GF-D8 (cell line): Measurements from ENCODE around the gene RNGTT.

Source experiments
- DNase-seq: peaks from one replicate; lab custom pipeline; 2025; lab: John Stamatoyannopoulos, UW

The RNGTT gene

DNA sequence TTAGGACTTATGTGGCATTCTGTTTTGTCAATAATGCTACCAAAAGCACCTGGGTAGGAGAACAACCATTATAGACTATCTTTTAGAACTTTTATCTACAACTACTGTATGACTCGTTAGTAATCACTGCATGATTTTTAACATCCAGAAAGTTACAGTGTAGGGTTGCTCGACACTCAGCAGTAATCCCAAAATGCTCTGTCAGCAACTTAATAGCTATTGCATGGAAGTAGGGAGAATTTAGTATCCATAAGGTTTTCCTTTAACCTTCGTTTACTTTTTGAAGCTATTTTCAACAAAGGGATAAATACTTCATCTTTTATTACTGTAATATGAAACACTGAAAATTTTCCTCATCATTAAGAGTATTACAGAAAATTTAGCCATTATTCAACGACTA lies 309.5 kb downstream of the RNGTT start:
- no peak for DNase-seq

GRCh38 chr6:88651400-88651799 lies 312.0 kb downstream of the RNGTT start:
- DNase-seq: no peak

- no peak for DNase-seq
These were observed 312.4 kb downstream of the RNGTT start for GRCh38 chr6:88650979-88651378.

DNA sequence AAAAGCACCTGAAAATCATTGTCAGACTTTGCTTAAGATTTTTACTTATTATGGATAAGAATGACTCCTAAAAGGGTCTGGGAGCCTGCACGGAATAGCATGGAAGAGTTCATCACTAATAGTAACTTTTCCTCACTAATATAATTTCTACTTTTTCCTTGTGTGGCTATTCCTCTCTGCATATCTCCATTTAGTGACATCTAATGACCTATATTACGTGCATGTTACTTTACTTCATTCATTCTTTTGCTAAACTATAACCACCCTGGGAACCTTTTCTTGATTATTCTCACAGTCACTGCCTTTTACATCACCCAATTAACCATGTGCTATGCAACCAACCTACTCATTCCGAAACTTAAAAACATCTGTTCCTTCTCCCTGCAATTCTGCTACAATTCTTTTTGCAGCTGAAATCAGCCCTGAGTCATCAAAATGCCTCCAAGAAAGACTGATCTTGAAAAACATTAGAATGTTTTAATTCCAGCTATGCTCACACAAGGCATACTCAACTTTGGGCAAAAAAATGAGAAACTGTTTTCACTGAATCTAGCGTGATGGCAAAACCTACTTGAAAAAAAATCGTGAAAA lies 313.3 kb downstream of the RNGTT start:
- no peak for DNase-seq

DNA sequence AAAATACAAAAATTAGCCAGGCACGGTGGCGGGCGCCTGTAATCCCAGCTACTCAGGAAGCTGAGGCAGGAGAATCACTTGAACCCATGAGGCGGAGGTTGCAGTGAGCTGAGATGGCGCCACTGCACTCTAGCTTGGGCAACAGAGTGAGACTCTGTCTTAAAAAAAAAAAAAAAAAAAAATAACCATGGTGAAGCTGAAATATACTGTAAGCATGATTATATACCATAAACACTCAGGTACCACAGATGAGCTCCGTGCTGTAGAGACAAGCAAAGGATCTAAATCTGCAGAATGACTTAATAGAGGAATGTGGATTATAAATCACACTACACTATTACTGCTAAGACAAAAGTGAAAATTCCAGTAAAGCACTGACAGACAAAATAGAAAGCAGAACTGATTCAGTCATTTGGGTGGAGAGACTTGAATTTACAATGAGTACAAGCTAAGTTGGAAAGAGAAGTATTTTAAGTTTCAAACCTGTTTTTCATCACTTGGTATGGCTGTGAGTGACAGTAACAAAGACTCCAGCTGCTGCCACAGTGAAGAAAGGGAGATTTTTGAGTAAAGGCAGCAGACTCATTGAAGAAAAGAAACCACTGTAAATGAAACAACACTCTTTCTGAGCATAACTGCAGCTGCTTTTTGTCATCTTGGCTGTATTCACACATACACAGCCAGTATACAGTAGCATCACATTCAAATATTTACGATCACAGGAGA lies 322.1 kb downstream of the RNGTT start:
- DNase-seq: no peak

DNA sequence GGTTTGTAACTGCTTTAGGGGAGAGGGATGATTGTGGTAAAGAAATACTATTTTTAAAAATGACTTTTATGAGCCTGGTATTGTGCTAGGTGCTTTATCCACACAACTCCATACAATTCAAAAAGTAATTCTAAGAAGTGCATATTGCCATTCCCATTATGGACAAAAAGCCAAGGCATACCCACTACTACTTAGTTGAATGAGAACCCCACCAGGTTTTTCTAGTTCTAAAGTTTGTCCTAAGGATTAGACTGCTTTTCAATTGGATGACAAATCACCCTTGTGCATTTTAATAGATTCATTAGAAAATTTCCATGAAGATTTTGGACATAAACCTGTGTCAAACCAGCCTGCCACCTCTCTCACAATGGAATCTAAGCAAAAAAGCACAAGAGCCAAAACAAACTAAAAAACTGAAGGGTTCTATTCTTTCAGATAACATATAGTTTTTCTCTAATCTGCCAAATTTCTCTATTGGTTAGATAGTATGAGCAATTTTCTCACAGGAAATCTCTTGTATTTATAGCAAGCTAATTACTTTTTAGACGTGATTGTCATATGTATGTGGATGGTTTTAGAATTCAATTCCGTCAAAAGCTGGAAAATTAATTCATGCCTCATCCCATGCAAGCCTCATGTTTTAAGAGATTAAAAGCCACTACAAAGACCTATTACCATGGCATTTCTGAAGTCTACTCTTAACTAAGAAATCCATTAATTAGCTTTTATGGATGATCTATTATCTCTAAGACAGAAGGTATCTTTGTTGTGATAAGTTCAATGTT lies 325.5 kb downstream of the RNGTT start:
- no peak for DNase-seq

DNA sequence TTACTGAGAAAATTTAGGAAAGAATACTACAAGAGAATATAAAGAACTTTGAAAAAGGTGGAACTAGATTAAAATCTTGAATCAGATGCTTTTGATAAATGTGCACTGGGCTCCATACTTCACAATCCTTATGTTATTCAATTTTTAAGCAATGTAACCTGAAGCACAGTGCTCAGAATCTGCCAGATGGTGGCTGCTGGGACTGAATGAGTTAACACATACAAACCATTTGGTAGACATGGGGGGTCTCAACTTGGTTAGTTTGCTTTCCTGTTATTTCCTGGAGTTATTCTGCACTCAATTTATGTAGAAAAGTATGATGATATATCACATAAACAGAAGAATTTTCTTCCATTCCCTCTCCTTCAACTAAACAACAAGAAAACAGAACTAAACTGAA lies 326.5 kb downstream of the RNGTT start:
- no peak for DNase-seq

- no peak for DNase-seq
These were observed 329.6 kb downstream of the RNGTT start for GRCh38 chr6:88633782-88634181.

GRCh38 chr6:88631830-88632229 lies 331.6 kb downstream of the RNGTT start:
- DNase-seq: no peak

- DNase-seq: no peak
These were observed 333.5 kb downstream of the RNGTT start for GRCh38 chr6:88629838-88630494.

DNA sequence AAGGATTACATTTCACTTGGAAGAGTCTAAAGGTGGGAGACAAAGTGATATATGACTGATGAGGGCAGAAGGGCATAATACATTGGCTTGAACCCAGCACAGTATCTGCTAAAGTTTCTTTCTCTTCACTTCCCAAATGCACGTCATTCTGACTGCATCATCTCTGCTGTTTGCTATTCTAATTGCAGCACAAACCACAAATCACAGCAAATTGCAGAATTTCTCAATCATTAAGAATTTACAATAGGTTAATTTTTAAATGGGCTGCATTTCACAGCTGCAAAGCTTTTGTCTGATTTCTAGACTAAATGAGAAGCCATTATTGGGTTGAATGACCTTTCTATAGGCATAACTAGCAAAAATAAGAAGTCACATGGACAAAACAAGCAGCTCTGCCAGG lies 337.0 kb downstream of the RNGTT start:
- DNase-seq: no peak

- no peak for DNase-seq
These were observed 339.9 kb downstream of the RNGTT start for GRCh38 chr6:88623531-88623930.

GRCh38 chr6:88619951-88620350 lies 343.5 kb downstream of the RNGTT start:
- no peak for DNase-seq

GRCh38 chr6:88616380-88616779 lies 347.0 kb downstream of the RNGTT start:
- no peak for DNase-seq

DNA sequence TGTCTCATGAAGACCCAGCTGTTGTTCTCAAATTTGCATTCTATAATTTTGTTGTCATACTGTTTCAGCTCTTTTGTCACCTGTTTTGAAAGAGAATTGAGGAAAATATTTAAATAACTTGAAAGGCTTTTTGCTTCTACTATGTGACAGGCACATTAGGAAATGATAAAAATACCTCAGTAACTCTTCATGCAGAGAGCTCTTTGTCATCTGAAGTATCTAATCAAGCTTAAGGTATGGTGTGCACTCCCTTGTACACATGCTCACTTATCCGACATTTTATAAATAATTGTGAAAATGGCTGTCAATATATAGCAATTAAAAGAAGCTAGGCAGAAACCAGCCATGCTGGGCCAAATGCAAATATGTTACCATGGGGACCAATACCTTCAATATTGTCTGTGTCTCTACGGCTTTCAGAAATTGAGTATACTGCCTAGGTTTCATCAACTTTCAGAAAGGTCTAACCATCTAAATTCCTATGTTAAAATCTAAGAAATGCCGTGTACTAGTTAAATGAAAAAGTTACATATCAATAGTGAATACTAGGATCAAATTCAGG lies 349.0 kb downstream of the RNGTT start:
- no peak for DNase-seq

GRCh38 chr6:88612631-88613030 lies 350.8 kb downstream of the RNGTT start:
- no peak for DNase-seq

DNA sequence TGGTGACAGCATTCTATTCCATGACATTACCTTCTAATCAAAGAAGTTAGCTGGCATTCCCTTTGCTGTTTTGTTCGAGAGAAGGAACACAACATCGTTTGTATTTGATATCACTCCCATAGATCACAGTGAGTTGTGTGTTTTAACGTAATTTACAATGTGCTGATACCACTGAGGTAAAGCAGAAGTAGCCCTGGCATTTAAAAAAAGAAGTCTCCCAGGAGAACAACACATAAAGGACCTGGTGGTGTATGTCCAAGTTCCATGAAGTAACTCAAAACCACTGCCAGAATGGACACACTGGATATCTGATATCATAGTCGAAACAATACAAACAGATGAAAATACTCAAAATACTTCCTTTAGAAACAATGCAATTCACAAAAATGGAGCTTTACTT lies 351.7 kb downstream of the RNGTT start:
- DNase-seq: no peak

- DNase-seq: no peak
These were observed 353.4 kb downstream of the RNGTT start for GRCh38 chr6:88609983-88610382.

- DNase-seq: no peak
These were observed 358.1 kb downstream of the RNGTT start for GRCh38 chr6:88605271-88605670.

- DNase-seq: no peak
These were observed 363.8 kb downstream of the RNGTT start for GRCh38 chr6:88599571-88599970.

- no peak for DNase-seq
These were observed 366.6 kb downstream of the RNGTT start for GRCh38 chr6:88596801-88597200.

DNA sequence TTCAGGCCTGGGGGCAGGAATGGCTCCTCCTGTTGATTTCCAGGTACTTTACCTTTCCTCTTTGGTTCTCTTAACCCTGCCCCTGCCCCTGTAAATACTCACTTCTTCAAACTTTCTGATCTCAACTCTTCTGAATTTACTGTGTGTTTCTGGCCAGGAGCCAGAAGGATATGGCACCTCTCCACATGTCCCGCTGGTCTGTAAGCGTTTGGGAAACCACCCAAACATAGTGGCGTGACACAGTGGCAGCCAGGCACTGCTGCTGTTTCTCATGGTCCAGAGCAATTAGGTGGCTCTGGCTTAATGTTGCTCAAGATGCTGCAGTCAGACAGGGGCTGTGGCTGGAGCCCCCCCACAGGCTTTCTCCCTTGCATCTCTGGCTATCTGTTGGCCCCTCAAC lies 374.5 kb downstream of the RNGTT start:
- DNase-seq: no peak
